OCI-LY1 (cell line): ENCODE measurements around the gene NIM1K.

ENCODE experiments used
- H2AFZ ChIP-seq: fragments of 200-600 bp; sonication (generic), shearing (Covaris generic); 2 replicates; pipeline ENCODE4 v1.6.0; 2014; ENCODE audit warnings: antibody characterized with exemption, mild to moderate bottlenecking, low read length
- H3F3A ChIP-seq: fragments of 200-600 bp; sonication (generic), shearing (Covaris generic); 2 replicates; pipeline ENCODE4 v1.6.0; 2014; ENCODE audit warnings: mild to moderate bottlenecking, antibody characterized with exemption, low read length, moderate library complexity; ENCODE audit not compliant: insufficient read depth
- H3K27ac ChIP-seq: fragments of 200-600 bp; sonication (generic); 2 replicates; pipeline ENCODE4 v1.5.1; 2014; ENCODE audit warnings: low read length, mixed run types, mild to moderate bottlenecking, low read depth; ENCODE audit not compliant: poor library complexity, severe bottlenecking
- H3K27me3 ChIP-seq: fragments of 200-600 bp; sonication (generic); 2 replicates; pipeline ENCODE4 v1.6.0; 2014; ENCODE audit warnings: antibody characterized with exemption, mild to moderate bottlenecking, low read length, moderate library complexity; ENCODE audit not compliant: insufficient read depth
- H3K36me3 ChIP-seq: fragments of 200-600 bp; sonication (generic); 2 replicates; pipeline ENCODE4 v1.6.1; 2014; ENCODE audit warnings: mild to moderate bottlenecking, antibody characterized with exemption, low read length, moderate library complexity, mixed read lengths; ENCODE audit not compliant: insufficient read depth
- H3K4me1 ChIP-seq: fragments of 200-600 bp; sonication (generic); 2 replicates; pipeline ENCODE4 v1.5.1; 2014; ENCODE audit warnings: mild to moderate bottlenecking, low read length, moderate library complexity; ENCODE audit not compliant: insufficient read depth, severe bottlenecking
- H3K4me2 ChIP-seq: fragments of 200-600 bp; sonication (generic), shearing (Covaris generic); 2 replicates; pipeline ENCODE4 v1.6.1; 2014; ENCODE audit warnings: low read length
- H3K4me3 ChIP-seq: fragments of 200-600 bp; sonication (generic); 2 replicates; pipeline ENCODE4 v1.5.1; 2014; ENCODE audit warnings: low read length, low read depth, mild to moderate bottlenecking, mixed read lengths; ENCODE audit not compliant: poor library complexity, severe bottlenecking
- H3K79me2 ChIP-seq: fragments of 200-600 bp; shearing (Covaris generic); 2 replicates; pipeline ENCODE4 v1.6.1; 2016; ENCODE audit warnings: mixed run types, low read length, mixed read lengths; ENCODE audit not compliant: insufficient read depth
- H3K9ac ChIP-seq: fragments of 200-600 bp; sonication (generic), shearing (Covaris generic); 2 replicates; pipeline ENCODE4 v1.6.1; 2014; ENCODE audit warnings: mild to moderate bottlenecking, low read length, mixed read lengths
- H3K9me2 ChIP-seq: fragments of 200-600 bp; sonication (generic), shearing (Covaris generic); 2 replicates; pipeline ENCODE4 v1.6.1; 2014; ENCODE audit warnings: low read depth, mild to moderate bottlenecking, low read length, mixed read lengths
- H3K9me3 ChIP-seq: fragments of 200-600 bp; shearing (Covaris generic); 2 replicates; pipeline ENCODE4 v1.6.1; 2014; ENCODE audit warnings: low read length, mixed read lengths
- H4K20me1 ChIP-seq: fragments of 200-600 bp; sonication (generic), shearing (Covaris generic); 2 replicates; pipeline ENCODE4 v1.6.0; 2016; ENCODE audit warnings: mild to moderate bottlenecking, low read length; ENCODE audit not compliant: insufficient read depth
- CTCF ChIP-seq: fragments of 200-600 bp; sonication (generic), shearing (Covaris generic); IDR thresholded peaks from 2 replicates; pipeline ENCODE4 v1.5.1; 2017; ENCODE audit warnings: mild to moderate bottlenecking, antibody characterized with exemption, low read length, moderate library complexity, mixed read lengths
- EZH2 ChIP-seq: fragments of 200-600 bp; sonication (generic), shearing (Covaris generic); IDR thresholded peaks from 2 replicates; pipeline ENCODE4 v1.8.0; 2017; ENCODE audit warnings: borderline replicate concordance, mixed run types, mild to moderate bottlenecking, antibody characterized with exemption, low read length, moderate library complexity, mixed read lengths

NIM1K gene

GRCh38 chr5:43313035-43313853, 121.2 kb downstream of the NIM1K start, which contains the start of gene HMGCS1:
Gene HMGCS1 (minus strand): TSS chr5:43313412. CDS start chr5:43298965, 14,447 bp downstream.
- Histone ChIP-seq H3K9me2 (no peaks in the 10 kb centered on the region), H3F3A (no peaks in the 10 kb centered on the region), H4K20me1 (no peaks in the 10 kb centered on the region), H3K36me3 (peaks cover 40% of the 10 kb centered on the region), H3K9ac (peak within 1 kb of the TSS; percentile 77), H3K27ac (peak within 1 kb of the TSS; percentile 88), H3K4me1 (peaks cover 53% of the 10 kb centered on the region), H3K27me3 (no peaks in the 10 kb centered on the region), H3K9me3 (no peaks in the 10 kb centered on the region), H3K4me2 (peak within 1 kb of the TSS; percentile 91), H3K4me3 (peak within 1 kb of the TSS; percentile 81), H2AFZ (peak within 1 kb of the TSS; percentile 8), H3K79me2 (peaks cover 49% of the 10 kb centered on the region)
- no peak for TF ChIP-seq EZH2
- peak; percentile 17; the same call in 1 of the 2 replicates for TF ChIP-seq CTCF

GRCh38 chr5:43313854-43314457, 121.9 kb downstream of the NIM1K start:
- Histone ChIP-seq H3K36me3 (peaks cover 36% of the 10 kb centered on the region), H4K20me1 (no peaks in the 10 kb centered on the region), H3K9me3 (no peaks in the 10 kb centered on the region), H3K4me1 (peaks cover 46% of the 10 kb centered on the region), H3K4me2 (peak overlapping the region; percentile 58), H2AFZ (peak overlapping the region; percentile 8), H3K4me3 (peak overlapping the region; percentile 40), H3K9ac (peak overlapping the region; percentile 36; the same call in 1 of the 2 replicates), H3K27ac (peak overlapping the region; percentile 88), H3K27me3 (no peaks in the 10 kb centered on the region), H3K79me2 (peaks cover 42% of the 10 kb centered on the region), H3K9me2 (no peaks in the 10 kb centered on the region), H3F3A (no peaks in the 10 kb centered on the region)
- TF ChIP-seq EZH2, result no peak

- Histone ChIP-seq H4K20me1 (no peaks in the 10 kb centered on the region), H3K9me3 (no peaks in the 10 kb centered on the region), H3K4me3 (no peak overlapping the region), H3K36me3 (peaks cover 28% of the 10 kb centered on the region), H3K4me2 (no peak overlapping the region), H3K27ac (peak overlapping the region; percentile 88), H3K4me1 (peaks cover 39% of the 10 kb centered on the region), H2AFZ (no peak overlapping the region), H3K9ac (no peak overlapping the region), H3K9me2 (no peaks in the 10 kb centered on the region), H3K79me2 (peaks cover 34% of the 10 kb centered on the region), H3F3A (no peaks in the 10 kb centered on the region), H3K27me3 (no peaks in the 10 kb centered on the region)
- no peak for TF ChIP-seq EZH2
- no peak for TF ChIP-seq CTCF
These were observed 122.7 kb downstream of the NIM1K start for GRCh38 chr5:43314724-43315123.
